NT2/D1 (cell line): ENCODE data around the gene ATG9B.

Source experiments
- SUZ12 ChIP-seq: IDR thresholded peaks from 2 replicates; pipeline ENCODE4 v1.6.1; 2011; ENCODE audit not compliant: insufficient read length, insufficient read depth; ENCODE audit errors: extremely low read depth
- ZNF274 ChIP-seq: IDR thresholded peaks from 2 replicates; pipeline ENCODE4 v1.6.1; 2011; ENCODE audit warnings: mild to moderate bottlenecking, low read depth, low read length

DNA sequence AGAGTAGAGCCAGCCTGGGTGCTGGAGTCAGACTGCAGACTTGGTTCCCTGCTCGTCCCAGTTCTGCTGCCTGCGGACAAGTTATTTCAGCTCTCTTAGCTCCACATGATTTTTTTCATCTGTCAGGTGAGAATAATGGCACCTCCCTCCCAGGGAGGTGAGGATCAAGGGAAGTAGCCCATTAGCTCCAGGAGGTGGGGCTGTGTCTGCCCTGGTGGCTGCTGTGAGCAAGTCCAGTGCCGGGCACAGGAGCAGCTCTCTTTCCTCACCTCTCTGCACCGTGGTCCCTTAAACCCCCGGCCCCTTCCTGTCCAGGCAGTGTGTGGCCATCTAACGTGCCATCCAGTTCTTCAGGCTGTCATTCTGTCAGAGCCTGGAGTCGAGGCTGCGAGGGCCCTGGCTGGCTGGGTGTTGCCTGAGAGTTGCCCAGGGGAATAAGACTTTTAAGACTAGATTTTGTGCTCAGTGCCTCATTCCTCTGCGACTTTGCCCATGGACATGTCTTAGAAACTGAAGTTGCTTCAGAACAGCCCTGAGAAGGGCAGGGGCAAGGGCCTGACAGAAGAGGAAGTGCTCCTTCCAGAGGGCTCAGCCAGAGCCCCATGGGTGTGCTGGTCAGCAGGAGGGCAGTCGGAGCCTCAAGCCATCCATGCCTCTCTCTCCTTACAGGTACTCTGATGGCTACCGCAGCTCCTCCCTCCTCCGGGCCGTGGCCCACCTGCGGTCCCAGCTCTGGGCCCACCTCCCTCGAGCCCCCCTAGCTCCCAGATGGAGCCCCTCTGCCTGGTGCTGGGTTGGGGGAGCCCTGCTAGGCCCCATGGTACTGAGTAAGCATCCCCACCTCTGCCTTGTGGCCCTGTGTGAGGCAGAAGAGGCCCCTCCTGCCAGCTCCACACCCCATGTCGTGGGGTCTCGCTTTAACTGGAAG lies 8.9 kb upstream of the ATG9B start:
- TF ChIP-seq SUZ12 (no peak), ZNF274 (no peak)
